OCI-M1 (cell line): ENCODE results near the gene UBE2C.
"Not testable (repeated sequence)": the region's sequence is repeated elsewhere in the genome, so short reads cannot be mapped to it uniquely, and the experiment has no call there.

ENCODE experiments used
- DNase-seq: peaks from one replicate; lab custom pipeline; 2025; lab: John Stamatoyannopoulos, UW

Gene UBE2C

DNA sequence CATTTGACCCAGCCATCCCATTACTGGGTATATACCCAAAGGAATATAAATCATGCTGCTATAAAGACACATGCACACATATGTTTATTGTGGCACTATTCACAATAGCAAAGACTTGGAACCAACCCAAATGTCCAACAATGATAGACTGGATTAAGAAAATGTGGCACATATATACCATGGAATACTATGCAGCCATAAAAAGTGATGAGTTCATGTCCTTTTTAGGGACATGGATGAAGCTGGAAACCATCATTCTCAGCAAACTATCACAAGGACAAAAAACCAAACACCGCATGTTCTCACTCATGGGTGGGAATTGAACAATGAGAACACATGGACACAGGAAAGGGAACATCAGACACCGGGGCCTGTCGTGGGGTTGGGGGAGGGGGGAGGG, 14.5 kb upstream of the UBE2C start:
- DNase-seq: not testable (repeated sequence)

DNA sequence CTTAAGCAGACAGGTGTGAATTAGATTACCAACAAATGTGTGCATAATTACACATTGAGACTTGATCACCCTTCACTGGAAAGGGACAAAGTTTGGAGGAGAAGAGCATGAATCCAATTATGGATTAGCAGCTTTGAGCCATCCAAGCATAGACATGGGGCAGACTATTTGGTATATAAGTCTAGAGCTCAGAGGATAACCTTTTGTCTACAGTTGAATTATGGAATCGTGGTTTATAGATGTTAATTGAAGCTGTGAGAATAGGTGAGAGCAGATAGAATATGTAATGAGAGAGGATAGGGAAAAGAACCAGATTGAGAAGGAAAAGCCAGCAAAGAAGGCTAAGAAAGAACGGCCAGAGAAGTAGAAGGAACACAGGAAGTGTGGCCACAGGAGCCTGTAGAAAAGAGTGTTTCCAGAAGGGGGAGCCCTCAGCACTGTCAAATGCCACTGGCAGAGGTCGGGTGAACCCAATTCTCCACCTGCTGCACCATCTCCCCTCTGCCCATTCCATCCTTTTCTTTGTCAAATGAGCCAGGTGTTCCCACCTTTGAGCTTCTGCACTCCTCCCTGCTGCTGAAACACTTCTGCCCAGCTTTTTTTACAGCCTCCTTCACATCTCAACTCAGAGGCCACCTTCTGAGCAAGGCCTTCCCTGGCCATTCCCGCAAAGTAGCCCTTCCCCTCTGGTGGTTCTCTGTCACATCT, 13.4 kb upstream of the UBE2C start:
- peak; percentile 87 for DNase-seq

DNA sequence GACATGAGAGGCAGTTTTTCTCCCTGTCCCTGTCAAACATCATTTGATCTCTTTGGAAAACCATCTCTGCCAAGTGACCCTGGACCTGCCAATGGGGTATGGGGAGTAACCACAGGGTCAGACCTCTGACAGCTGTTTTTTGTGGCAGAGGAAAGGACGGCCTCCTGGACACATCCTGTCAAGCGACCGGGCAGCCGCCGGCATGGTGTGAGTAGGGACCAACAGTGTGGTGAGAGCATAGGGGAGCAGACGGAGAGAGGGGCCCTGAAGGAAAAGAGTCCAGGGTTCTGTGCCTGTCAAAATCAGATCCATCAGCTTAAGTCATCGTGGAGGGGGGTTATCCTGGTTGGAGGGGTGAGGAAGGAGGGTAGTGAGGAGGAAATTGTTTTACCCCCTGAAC, 10.6 kb upstream of the UBE2C start:
- no peak for DNase-seq

DNA sequence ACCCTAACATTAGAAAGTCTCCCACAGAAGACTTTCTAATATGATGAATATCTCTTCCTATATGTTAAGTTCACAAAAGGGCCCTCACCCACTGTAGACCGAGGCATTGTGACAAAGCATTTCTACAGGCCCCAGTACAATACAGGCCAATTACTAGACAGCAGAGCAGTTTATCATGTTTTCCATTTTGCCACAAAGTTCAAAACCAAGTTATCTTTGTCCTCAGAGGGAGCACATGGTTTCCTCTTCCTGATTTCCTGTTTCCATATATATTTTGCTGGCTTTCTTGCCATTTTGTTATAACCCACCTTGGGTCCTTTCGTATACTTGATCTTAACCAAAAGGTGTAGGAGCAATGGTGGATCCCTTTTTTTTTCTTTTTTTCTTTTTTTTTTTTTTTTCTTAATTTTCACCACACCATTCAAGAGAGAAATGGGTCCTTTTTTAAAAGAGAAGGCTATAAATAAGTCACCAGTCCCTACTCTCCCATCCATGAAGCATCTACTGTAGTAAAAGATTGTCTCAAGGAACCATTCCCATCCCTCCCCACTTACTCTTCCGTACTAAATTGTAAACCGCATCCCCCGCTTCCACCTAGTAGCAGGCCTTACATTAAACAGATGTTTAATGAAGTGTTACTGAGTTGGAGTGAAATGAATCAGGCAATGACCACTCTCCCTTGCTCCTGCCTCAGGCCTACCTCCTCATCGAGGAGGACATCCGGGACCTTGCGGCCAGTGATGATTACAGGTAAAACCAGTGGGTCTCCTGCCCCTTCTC, 2.1 kb upstream of the UBE2C start:
- peak; percentile 71 for DNase-seq

DNA sequence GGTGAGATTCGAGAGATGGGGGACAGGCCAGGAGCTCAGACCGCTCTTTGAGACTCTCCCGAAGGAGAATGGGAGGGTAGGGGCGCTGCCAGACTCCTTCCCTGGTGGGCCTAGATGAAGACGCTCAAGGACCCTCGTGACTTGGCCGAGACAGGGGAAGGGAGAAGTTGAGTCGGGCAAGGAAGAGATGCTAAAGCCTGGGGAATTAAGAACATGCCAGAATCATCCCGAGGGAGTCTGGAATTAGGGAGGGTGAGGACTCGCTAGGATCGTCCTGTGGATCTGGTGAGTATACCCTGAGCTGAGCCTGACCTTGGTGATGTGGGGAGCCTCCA, 529 bp downstream of the UBE2C start:
- DNase-seq: no peak

DNA sequence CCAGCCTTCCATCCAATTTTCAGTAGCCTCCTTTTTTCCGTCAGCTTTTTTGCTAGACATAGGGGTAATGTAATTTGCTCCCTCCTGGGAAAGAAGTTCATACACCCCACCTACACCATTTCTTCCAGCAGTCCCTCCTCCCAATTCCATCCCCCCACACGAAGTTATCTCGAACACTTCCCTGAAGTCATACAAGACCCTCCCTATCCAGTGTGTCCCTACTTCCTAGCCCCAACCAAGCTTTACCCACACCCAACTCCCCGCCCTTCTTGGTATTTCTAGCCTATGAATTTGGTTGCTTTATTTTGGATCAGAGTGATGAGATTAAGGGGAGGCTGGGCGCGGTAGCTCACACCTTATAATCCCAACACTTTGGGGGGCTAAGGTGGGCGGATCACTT, 1.0 kb downstream of the UBE2C start:
- DNase-seq: no peak

DNA sequence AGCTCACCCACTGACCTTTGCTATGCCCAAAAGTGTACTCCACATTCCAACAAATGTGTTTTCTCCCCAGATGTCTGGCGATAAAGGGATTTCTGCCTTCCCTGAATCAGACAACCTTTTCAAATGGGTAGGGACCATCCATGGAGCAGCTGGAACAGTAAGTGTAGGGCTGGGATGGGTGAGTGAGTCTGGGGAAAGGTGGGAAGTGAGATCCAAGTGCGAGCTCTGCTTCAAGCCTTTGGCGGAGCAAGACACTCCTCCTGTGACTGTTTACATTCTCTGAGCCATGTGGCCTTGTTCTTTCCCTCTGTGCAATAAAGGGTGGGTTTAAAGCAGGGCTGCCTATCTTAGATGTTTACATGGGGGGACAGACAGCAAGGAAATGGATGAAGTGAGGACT, 1.9 kb downstream of the UBE2C start:
- DNase-seq: no peak

DNA sequence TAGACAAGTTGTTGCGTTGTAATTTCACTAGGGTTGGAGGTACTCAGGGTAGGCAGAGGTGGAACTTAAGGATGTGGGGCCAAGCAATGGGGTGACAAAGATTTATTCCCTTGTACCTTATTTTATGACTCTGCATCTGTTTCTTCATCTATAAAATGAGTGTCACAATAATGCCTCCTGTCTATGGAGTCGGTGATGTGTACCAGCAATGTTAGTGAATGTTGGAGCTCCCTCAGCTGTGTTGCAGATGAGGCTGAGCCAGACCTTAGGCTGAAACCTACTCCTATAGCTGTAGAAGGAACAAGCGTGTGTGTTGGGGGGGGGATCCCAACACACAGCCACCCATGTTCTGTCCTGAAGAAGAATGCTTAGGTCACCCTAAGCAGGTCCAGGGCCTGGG, 4.5 kb downstream of the UBE2C start:
- DNase-seq: no peak

DNA sequence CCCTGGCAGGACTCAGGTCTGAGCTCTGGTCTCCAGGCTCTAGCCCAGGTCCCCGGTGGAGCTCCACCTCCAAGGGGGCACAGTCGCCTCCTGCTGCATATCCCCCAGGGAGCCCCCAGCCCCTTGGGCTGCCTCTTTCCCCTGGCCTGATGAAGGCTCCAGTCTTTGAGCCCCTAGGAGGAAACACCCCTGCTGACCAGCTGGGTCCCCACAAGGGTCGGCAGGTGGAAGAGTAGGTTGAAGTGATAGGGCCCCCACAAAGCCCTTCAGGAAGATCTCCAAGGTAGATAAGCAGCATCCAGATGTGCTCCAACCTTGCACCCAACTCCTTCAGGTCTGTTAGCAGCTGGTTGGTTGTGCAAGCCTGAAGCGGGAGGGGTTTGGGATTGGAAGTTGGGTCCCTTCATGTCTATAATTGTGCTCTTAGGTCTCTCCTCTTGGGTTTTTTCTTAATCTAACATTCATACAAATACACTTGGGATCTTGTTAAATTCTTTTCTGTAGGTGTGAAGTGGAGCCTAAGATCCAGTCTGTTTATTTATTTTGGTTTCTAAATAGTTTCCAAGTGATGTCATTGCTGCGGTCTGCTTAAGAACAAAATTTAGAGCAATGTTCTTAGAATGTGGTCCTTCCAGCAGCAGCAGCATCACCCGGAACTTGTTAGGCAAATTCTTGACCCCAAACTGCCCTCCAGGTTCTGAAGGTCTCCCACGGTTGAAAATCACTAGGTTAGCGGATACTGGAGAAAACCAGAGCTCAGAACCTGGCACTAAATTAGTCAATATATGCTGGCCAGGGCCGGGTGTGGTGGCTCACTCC, 5.1 kb downstream of the UBE2C start:
- no peak for DNase-seq

DNA sequence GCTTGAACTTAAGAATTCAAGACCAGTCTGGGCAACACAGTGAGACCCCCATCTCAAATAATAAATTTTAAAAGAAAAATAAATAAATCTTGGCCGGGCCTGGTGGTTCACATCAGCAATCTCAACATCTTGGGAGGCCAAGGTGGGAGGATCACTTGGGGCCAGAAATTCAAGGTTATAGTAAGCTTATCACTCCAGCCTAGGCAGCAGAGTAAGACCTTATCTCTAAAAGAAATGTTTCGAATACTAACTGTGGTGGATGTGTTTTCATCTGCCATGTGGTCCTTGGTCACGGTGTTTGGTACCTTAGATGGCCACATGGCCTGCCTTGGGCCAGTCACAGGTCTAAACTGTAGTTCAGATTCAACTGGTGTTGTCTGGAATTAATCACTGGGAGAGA, 5.8 kb downstream of the UBE2C start:
- DNase-seq: peak; percentile 38

DNA sequence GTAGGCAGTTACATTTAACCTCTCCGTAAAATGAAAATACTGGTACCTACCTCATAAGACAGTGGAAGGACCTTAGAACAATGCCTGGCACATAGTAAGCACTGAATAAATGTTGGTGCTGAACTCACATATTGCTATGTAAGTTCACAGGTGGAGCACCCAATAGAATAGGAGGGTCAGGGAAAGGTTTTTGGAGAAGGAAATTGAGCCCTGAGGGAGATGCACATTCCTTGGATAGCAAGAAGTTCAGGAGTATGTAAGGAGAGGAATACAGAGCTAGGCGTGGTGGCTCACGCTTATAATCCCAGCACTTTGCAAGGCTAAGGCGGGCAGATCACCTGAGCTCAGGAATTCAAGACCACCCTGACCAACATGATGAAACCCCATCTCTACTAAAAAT, 7.0 kb downstream of the UBE2C start:
- no peak for DNase-seq

DNA sequence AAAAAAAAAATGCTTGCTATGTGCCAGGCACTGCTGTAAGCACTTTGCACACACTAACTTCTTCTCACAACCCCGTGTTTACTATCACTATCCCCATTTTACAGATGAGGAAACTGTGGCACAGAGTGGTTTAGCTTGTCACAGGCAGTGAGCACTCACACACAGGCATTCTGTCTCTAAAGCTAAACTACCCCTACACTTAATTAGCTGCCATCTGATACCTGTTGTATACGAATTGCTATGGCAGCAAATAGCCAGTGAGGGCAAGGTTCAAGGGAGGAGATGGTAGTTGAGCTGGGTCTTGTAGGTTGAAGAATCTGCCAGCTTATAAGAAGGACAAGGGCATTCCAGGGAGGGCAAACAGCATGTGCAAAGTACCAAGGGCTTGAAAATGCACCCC, 9.5 kb downstream of the UBE2C start:
- DNase-seq: no peak

DNA sequence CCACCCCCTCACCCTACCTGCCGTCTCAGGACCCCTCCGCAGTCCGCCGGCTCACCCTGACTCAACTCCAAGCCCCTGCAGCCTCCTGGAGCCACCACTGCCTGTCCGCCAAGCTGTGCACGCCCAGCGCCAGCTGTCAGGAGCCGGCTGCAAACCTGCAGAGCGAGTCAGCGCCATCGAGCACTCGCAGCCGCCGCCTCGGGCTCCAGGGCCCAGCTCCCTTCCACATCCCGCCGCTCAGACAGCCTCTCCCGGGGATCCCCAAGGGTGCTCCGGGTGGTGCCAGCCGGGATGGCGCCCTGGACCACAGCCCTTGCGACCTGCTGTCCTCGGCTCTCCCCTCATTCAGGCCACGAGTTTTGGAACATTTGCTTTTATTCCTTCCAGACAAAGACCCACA, 10.4 kb downstream of the UBE2C start:
- DNase-seq: no peak

DNA sequence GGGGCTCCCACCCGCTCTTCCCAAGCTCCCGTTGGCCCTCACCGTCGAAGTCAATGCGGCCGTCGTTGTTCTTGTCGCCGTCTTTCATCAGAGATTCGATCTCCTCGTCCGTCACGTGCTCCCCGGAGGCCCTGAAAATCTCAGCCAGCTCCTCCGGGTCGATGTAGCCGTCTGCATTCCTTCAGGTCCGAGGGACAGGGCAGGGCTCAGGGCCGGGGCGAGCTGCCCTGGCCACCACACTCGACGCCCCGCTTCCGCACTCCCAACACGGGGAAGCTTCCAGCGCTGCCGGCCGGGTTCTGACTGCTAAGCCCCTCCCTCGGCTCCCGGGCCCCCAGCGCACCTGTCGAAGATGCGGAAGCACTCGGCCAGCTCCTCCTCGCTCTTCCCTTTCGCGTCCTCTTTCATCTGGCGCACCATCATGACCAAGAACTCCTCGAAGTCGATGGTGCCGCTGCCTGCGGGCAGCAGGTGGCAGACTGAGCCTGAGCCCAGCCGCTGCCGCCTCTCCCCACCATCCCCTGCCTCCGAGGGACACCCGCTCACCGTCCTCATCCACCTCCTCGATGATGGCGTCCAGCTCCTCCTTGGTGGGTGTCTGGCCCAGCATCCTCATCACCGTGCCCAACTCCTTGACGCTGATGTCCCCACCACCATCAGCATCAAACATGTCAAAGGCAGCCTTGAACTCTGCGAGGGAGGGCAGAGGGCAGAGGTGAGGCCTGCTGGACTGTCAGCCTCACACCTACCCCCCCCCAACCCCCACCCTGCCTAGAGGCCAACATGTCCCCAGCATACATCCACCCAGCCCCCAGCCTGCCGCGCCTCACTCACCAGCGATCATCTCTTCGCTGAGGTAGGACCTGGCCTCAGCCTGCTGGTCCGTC, 11.7 kb downstream of the UBE2C start:
- DNase-seq: peak; percentile 27

DNA sequence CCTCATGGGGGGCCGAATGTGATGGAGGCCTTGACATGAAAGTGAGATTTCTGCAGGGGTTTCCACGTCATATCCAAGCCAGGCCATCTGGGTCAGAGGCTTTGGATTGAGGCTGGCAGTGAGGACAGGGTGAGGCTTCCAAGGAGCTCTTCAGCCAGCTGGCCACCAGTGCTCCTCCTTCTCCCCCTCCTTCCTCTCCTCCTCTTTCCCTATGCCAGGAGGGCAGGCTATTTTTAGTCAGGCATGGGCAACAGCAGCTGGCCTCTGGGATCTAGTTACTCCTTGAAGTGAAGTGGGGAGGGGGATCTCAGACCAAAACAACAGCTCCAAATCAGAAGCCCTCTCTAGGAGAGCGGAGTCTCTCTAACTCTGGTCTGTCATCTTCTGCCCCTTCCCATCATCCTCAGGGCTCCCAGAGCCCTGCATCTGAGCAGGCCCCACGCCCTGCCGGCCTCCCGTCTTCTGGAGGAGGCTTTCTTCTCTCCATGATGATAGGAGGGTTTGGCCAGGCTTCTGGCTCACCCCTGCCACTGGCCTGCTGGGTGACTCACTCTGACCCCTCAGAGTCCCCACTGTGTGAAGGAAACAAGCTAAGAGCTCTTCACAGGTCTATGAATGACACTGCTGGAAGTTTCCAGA, 14.1 kb downstream of the UBE2C start:
- DNase-seq: no peak

DNA sequence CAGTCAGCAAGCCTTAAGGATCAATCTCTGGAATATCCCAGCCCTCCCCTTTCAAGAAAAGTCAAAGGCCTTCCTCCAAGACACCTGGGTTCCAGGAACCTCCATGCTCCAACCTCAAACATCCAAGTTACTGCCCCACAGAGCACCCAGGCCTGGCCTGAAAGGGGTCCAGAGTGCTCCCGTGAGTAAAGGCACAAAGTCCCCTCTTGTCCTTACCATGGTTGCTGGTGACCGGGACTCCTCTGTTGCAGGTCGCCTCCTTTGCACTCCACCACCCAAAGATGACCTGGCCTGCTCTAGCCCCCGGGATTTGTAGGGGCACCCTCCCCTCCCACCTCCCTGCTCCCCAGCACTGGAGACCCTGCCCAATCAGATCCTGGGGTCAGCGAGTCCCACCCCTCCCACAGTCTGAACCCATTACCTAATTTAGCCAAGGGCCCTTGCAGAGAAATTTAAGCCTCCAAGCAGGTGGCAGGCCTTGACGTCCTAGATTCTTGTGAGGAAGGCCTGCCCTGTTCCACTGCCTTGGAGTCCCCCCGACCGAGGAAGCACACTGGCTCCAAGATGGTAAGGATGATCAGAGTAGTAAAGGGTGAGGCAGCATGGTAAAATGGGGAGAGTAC, 14.7 kb downstream of the UBE2C start, which contains the start of gene TNNC2:
Gene TNNC2 (minus strand): TSS at position 283 of the 623 bp plus-strand sequence. CDS start 64 bp downstream, at position 219.
- no peak for DNase-seq

DNA sequence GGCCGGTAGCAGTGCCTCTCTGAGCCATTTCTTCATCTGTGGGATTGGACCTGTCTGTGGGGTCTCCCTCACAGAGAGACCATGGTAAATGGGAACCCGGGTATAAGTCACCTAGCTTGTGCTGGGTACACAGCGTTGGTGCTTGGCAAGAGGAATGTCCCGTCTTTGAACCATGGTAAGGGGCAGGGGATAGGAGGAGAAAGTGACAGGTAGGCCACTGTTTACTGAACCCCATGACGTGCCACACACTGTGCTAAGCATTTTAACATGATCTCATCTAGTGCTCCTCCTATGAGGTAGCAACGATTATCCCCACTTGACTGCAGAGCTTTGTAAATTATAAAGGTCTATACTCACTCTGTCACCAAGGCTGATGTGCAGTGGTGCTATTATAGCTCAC, 15.3 kb downstream of the UBE2C start:
- no peak for DNase-seq

DNA sequence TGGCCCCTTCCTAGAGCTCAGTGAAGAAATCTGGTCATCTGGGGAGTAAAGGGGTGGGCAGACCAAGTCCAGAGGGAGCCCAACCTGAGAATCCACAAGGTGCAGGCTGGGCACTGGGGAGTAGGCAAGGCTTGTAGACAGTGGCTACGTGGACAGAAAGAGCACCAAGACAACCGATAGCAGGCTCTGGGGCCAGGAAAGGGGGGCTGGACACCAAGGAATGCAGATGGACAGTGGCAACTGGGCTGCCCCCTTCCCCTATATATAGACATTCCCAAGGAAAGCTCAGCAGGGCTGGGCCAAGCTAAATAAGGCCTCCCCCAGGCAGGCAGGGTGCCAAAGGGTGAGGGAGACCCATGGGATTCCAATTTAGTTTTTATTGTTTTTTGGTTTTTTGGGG, 16.1 kb downstream of the UBE2C start:
- no peak for DNase-seq

DNA sequence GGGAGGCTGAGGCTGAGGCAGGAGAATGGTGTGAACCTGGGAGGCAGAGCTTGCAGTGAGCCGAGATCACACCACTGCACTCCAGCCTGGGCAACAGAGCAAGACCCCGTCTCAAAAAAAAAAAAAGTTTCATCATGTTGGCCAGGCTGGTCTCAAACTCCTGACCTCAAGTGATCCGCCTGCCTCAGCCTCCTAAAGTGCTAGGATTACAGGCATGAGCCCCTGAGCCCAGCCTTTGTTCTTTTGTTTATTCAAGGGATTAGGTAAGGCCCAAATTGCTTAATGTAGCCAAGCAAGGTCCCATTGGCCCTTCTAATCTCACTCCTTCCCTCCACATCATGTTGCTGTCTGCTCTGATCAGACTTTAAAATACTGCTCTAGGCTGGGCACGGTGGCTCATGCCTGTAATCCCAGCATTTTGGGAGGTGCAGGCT, 17.2 kb downstream of the UBE2C start:
- not testable (repeated sequence) for DNase-seq

DNA sequence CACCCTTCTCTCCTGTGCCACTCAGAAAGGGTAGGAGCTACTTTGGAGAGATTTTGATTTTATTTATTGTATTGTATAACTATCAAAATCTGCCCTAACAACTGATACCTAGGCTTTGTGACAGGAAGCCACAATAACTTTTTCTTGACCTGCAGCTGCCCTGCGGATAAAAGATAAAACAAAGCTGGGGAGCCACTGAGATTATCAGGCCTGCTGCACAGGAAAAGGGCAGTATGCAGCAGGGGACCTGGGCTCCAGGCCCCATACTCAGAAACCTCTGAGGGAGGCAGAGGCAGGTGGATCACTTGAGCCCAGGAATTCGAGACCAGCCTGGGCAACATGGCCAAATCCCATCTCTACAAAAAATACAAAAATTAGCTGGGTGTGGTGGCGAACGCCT, 20.2 kb downstream of the UBE2C start:
- DNase-seq: peak; percentile 26
